GM19238 (cell line): ENCODE results near the gene GATC.

Source experiments
- DNase-seq: peaks from one replicate; pipeline ENCODE4 v3.0.0; 2011; ENCODE audit warnings: low spot score; ENCODE audit not compliant: insufficient read length

Gene GATC

GRCh38 chr12:120496413-120497340 is 50.4 kb downstream of the GATC start:
- DNase-seq = peak; percentile 61

DNA sequence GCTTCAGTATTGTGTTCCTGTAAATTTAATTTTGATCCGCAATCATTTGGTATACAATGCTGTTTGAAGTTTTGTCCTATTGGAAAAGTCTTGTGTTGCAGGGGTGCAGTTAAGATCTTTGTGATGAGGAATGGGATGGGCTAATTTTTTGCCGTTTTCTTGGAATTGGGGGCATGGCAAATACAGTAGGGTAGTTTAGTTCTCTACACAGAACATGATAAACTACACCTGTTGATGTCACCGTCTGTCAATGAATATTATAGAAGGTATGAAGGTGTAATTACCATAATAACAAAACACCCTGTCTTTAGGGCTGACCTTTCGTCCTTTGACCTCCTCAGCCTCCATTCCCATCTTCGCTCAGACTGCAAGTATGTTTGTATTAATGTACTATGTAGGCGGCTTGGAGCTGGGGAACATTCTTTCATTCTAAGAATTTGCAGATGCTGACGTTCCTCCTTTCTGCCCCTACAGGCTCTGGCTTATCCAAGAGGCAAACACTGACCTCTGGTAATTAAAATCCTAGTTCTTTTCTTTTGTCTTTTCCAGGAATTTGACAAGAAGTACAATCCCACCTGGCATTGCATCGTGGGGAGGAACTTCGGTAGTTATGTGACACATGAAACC is 51.4 kb downstream of the GATC start:
- no peak for DNase-seq

DNA sequence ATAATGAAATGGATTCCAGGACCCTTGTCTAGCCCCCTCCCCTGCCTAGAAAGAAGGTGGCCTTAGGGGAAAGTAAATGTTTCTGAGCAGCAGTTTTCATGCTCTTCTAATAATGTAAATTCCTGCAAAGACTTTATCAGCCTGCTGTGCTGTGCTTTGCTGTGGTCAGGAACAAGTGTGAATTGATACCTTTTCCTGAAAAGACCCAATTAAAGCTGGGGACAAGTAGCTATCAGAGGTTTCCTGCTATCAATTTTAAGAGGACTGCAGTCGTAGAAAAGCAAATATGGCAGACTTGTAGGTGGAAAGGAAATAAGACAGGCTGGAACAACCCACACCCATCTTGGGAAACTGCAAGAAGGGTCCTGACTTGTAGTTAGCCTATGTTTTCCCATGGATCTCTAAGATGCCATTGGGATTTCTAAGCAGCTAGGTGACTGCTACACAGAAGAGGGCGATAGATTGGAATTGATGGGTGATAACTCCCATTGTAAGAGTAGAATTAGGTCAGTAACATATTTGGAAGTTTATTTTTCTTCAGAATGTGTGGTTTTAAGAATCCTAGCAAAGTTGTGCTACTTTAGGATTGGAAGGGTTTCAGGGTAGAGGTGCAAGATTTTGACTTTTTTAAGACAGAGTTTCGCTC is 52.7 kb downstream of the GATC start:
- no peak for DNase-seq

GRCh38 chr12:120500581-120500980 is 54.3 kb downstream of the GATC start:
- DNase-seq = no peak

DNA sequence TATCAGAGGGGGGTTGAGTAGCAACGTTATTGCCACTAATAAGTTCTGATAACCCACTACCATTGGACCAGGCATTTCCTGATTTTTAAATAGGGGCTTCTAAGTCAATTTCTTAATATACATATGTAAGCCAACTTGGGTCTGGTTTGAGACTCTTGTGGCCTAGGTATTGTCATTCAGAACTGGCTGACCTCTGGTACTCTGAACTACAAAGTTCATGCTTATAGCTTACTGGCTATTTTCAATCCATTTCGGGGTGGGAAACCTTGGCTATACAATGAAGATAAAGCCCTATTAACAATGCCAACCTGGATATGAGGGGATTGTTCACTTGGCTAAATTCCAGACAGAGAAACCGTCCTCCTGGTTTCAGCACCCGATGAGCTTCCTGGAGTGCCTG is 58.3 kb downstream of the GATC start:
- DNase-seq = no peak

DNA sequence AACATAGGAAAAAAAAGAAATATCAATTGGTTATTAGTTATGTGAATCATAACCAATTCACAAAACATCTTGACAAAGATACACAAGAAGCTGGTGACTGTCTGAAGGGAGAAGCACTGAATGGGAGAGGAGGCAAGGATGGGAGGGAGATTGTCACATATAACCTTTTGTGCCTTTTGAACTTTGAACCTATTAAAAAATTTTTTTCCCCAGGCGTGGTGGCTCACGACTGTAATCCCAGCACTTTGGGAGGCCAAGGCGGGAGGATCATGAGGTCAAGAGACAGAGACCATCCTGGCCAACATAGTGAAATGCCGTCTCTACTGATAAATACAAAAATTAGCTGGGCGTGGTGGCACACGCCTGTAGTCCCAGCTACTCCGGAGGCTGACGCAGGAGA is 62.3 kb downstream of the GATC start:
- no peak for DNase-seq
